ENCODE results near the gene ZNF511.

The ZNF511 gene

GRCh38 chr10:133327651-133328357 is 19.1 kb downstream of the ZNF511 start:
- TF ChIP-seq POLR2A (IDR thresholded peaks at IDR 0.05; ENCODE audit: extremely low read depth, insufficient read length) (no peak), MYC (IDR thresholded peaks at IDR 0.05; ENCODE audit: low read depth, low read length) (no peak), CTCF (IDR thresholded peaks at IDR 0.05; ENCODE audit: low read depth, low read length) (no peak), MAX (IDR thresholded peaks at IDR 0.05; ENCODE audit: low read depth, low read length) (no peak)
- no peak overlapping the region for H3K4me3 ChIP-seq (ENCODE audit: low read depth, low read length)
- no peak for DNase-seq (ENCODE audit: low read depth)

GRCh38 chr10:133328358-133329343 is 19.9 kb downstream of the ZNF511 start:
- TF ChIP-seq MYC (IDR thresholded peaks at IDR 0.05; ENCODE audit: low read depth, low read length) (no peak), POLR2A (IDR thresholded peaks at IDR 0.05; ENCODE audit: extremely low read depth, insufficient read length) (no peak), MAX (IDR thresholded peaks at IDR 0.05; ENCODE audit: low read depth, low read length) (no peak), CTCF (IDR thresholded peaks at IDR 0.05; ENCODE audit: low read depth, low read length) (no peak)
- no peak overlapping the region for H3K4me3 ChIP-seq (ENCODE audit: low read depth, low read length)
- no peak for DNase-seq (ENCODE audit: low read depth)

- TF ChIP-seq MYC (IDR thresholded peaks at IDR 0.05; ENCODE audit: low read depth, low read length), result no peak
- 0 out of 2 replicates have a peak, but pooled peaks have one; percentile 10 for TF ChIP-seq MAX (IDR thresholded peaks at IDR 0.05; ENCODE audit: low read depth, low read length)
- no peak for TF ChIP-seq POLR2A (IDR thresholded peaks at IDR 0.05; ENCODE audit: extremely low read depth, insufficient read length)
- TF ChIP-seq CTCF (IDR thresholded peaks at IDR 0.05; ENCODE audit: low read depth, low read length), result peak; percentile 88
- peak; percentile 92 for DNase-seq (ENCODE audit: low read depth)
- H3K4me3 ChIP-seq (ENCODE audit: low read depth, low read length), result no peak overlapping the region
Observed at GRCh38 chr10:133329491-133330202, 20.9 kb downstream of the ZNF511 start.

- TF ChIP-seq MAX (IDR thresholded peaks at IDR 0.05; ENCODE audit: low read depth, low read length), result no peak
- no peak for TF ChIP-seq MYC (IDR thresholded peaks at IDR 0.05; ENCODE audit: low read depth, low read length)
- no peak for TF ChIP-seq CTCF (IDR thresholded peaks at IDR 0.05; ENCODE audit: low read depth, low read length)
- TF ChIP-seq POLR2A (IDR thresholded peaks at IDR 0.05; ENCODE audit: extremely low read depth, insufficient read length), result no peak
- no peak for DNase-seq (ENCODE audit: low read depth)
- H3K4me3 ChIP-seq (ENCODE audit: low read depth, low read length), result no peak overlapping the region
Observed at GRCh38 chr10:133332936-133333699, 24.4 kb downstream of the ZNF511 start.

Measured in NB4 (cell line).